Thymus (tissue), 11 donors: ENCODE results near the gene DPY30. TPM values are rescaled to one million over a fixed set of nuclear protein-coding genes. Genes with fewer than 3 reads are reported as not detected.

Source experiments
- DNase-seq, 9 donors: peaks; one replicate each; pipeline ENCODE4 v3.0.0-alpha.2; 2013; ENCODE audit warnings: low spot score in 9 of 9, low read depth in 6 of 9, missing footprints in 1 of 9
- H3K27ac ChIP-seq, 2 donors: one replicate each; pipeline ENCODE4 v1.5.1; 2013; ENCODE audit warnings: control low read depth in 1 of 2, low read depth in 1 of 2, low read length in 1 of 2, mild to moderate bottlenecking in 1 of 2, moderate library complexity in 1 of 2
- H3K27me3 ChIP-seq, 2 donors: one replicate each; pipeline ENCODE4 v1.5.1; 2013; ENCODE audit warnings: low read length in 1 of 2; ENCODE audit not compliant: control insufficient read depth in 2 of 2, insufficient read depth in 1 of 2
- H3K36me3 ChIP-seq, 2 donors: one replicate each; pipeline ENCODE4 v1.5.1; 2013; ENCODE audit warnings: low read length in 1 of 2, mild to moderate bottlenecking in 1 of 2, moderate library complexity in 1 of 2; ENCODE audit not compliant: control insufficient read depth in 2 of 2, insufficient read depth in 2 of 2
- H3K4me1 ChIP-seq, 2 donors: one replicate each; pipeline ENCODE4 v1.5.1; 2013; ENCODE audit warnings: low read length in 2 of 2; ENCODE audit not compliant: control insufficient read depth in 2 of 2, insufficient read depth in 2 of 2
- H3K4me3 ChIP-seq, 2 donors: one replicate each; pipeline ENCODE4 v1.5.1; 2013; ENCODE audit warnings: low read length in 2 of 2, control low read depth in 1 of 2, mild to moderate bottlenecking in 1 of 2
- H3K9me3 ChIP-seq, 2 donors: one replicate each; pipeline ENCODE4 v1.5.1; 2013; ENCODE audit warnings: low read length in 1 of 2, mild to moderate bottlenecking in 1 of 2; ENCODE audit not compliant: control insufficient read depth in 2 of 2, insufficient read depth in 1 of 2
- WGBS: extraction: QIAGEN DNeasy Blood & Tissue Kit; methylation state at CpG from one replicate; pipeline ENCODE4 v1.1.7; 2013; 5-methylcytosine and 5-hydroxymethylcytosine counted together
- polyA plus RNA-seq: library from polyadenylated mRNA; stranded (reverse); fragments of 200-250 nt; gene quantifications from one replicate; pipeline ENCODE4 v1.2.3, GENCODE V29; 2013
- total RNA-seq: library from RNA; stranded (reverse); fragments of 120-200 nt; gene quantifications from one replicate; pipeline ENCODE4 v1.2.4, GENCODE V29; 2013
- donor health status: healthy.

The DPY30 gene
- total and polyA plus RNA-seq, 2 donors = 72.3 to 147 TPM

- Histone ChIP-seq H3K36me3 (peaks cover 0 to 3% of the 10 kb centered on the region in 2 donors), H3K4me3 (no peak overlapping the region), H3K27ac (no peak overlapping the region), H3K4me1 (peaks cover 0 to 12% of the 10 kb centered on the region in 2 donors), H3K27me3 (no peaks in the 10 kb centered on the region), H3K9me3 (no peaks in the 10 kb centered on the region)
- DNase-seq = no peak
- WGBS = 98% methylated on average over 3 of the region's 3 CpGs
These were observed 37.2 kb downstream of the DPY30 start for GRCh38 chr2:32002406-32002805.

- WGBS = over 99% methylated on average over 4 of the region's 4 CpGs
- no peaks in the 10 kb centered on the region for H3K27me3 ChIP-seq
- H3K4me1 ChIP-seq = peaks cover 0 to 9% of the 10 kb centered on the region in 2 donors
- no peak overlapping the region for H3K27ac ChIP-seq
- DNase-seq = no peak
- no peak overlapping the region for H3K4me3 ChIP-seq
- no peaks in the 10 kb centered on the region for H3K9me3 ChIP-seq
- no peaks in the 10 kb centered on the region for H3K36me3 ChIP-seq
These were observed 40.2 kb downstream of the DPY30 start for GRCh38 chr2:31999438-31999837.

GRCh38 chr2:31998731-31999383 is 40.7 kb downstream of the DPY30 start:
- Histone ChIP-seq H3K9me3 (no peaks in the 10 kb centered on the region), H3K36me3 (no peaks in the 10 kb centered on the region), H3K27ac (no peak overlapping the region), H3K4me3 (no peak overlapping the region), H3K27me3 (no peaks in the 10 kb centered on the region), H3K4me1 (peaks cover 0 to 9% of the 10 kb centered on the region in 2 donors)
- WGBS = 81% methylated on average over 4 of the region's 4 CpGs
- no peak for DNase-seq

- WGBS = 65% methylated on average over 3 of the region's 3 CpGs
- Histone ChIP-seq H3K27ac (no peak overlapping the region), H3K27me3 (no peaks in the 10 kb centered on the region), H3K4me3 (no peak overlapping the region), H3K9me3 (no peaks in the 10 kb centered on the region), H3K36me3 (no peaks in the 10 kb centered on the region), H3K4me1 (peaks cover 0 to 9% of the 10 kb centered on the region in 2 donors)
- peak in 1 of 9 donors; percentile 17 for DNase-seq
These were observed 42.0 kb downstream of the DPY30 start for GRCh38 chr2:31997653-31998052.

- no peaks in the 10 kb centered on the region for H3K27me3 ChIP-seq
- no peak overlapping the region for H3K4me3 ChIP-seq
- WGBS = 96% methylated on average over 6 of the region's 6 CpGs
- no peak for DNase-seq
- H3K36me3 ChIP-seq = no peaks in the 10 kb centered on the region
- H3K9me3 ChIP-seq = no peaks in the 10 kb centered on the region
- peaks cover 0 to 9% of the 10 kb centered on the region in 2 donors for H3K4me1 ChIP-seq
- no peak overlapping the region for H3K27ac ChIP-seq
These were observed 42.9 kb downstream of the DPY30 start for GRCh38 chr2:31996571-31997150.

- no peaks in the 10 kb centered on the region for H3K27me3 ChIP-seq
- no peaks in the 10 kb centered on the region for H3K36me3 ChIP-seq
- no peaks in the 10 kb centered on the region for H3K9me3 ChIP-seq
- H3K4me1 ChIP-seq = peaks cover 0 to 2% of the 10 kb centered on the region in 2 donors
- over 99% methylated on average over 4 of the region's 4 CpGs for WGBS
- no peak for DNase-seq
- H3K27ac ChIP-seq = no peak overlapping the region
- H3K4me3 ChIP-seq = no peak overlapping the region
These were observed 46.7 kb downstream of the DPY30 start for GRCh38 chr2:31992934-31993333.

GRCh38 chr2:31992025-31992579 is 47.5 kb downstream of the DPY30 start:
- Histone ChIP-seq H3K36me3 (no peaks in the 10 kb centered on the region), H3K27ac (no peak overlapping the region), H3K27me3 (no peaks in the 10 kb centered on the region), H3K4me1 (no peaks in the 10 kb centered on the region), H3K9me3 (no peaks in the 10 kb centered on the region), H3K4me3 (no peak overlapping the region)
- no peak for DNase-seq
- over 99% methylated on average over 3 of the region's 3 CpGs for whole genome bisulfite sequencing

GRCh38 chr2:31989946-31990345 is 49.7 kb downstream of the DPY30 start:
- no peak for DNase-seq
- Histone ChIP-seq H3K27me3 (no peaks in the 10 kb centered on the region), H3K4me3 (no peak overlapping the region), H3K36me3 (no peaks in the 10 kb centered on the region), H3K9me3 (no peaks in the 10 kb centered on the region), H3K4me1 (no peaks in the 10 kb centered on the region), H3K27ac (no peak overlapping the region)
- 97% methylated on average over 4 of the region's 4 CpGs for WGBS

GRCh38 chr2:31987454-31988220 is 52.0 kb downstream of the DPY30 start:
- DNase-seq = no peak
- Histone ChIP-seq H3K4me1 (no peaks in the 10 kb centered on the region), H3K27ac (no peak overlapping the region), H3K9me3 (no peaks in the 10 kb centered on the region), H3K27me3 (no peaks in the 10 kb centered on the region), H3K4me3 (no peak overlapping the region), H3K36me3 (peaks cover 0 to 3% of the 10 kb centered on the region in 2 donors)
- WGBS = 97% methylated on average over 2 of the region's 2 CpGs
